Stimulated activated CD4-positive, alpha-beta T cell treated with anti-CD3 and anti-CD28 coated beads, Interleukin-4, amount 100 ng/mL, for 1 hour (primary cell): ENCODE measurements around the gene RNU6-7.

Experiments
- DNase-seq: peaks from one replicate; pipeline ENCODE4 v3.0.0-alpha.2; 2020

Gene RNU6-7

GRCh38 chr14:32205984-32206383 lies 4.1 kb downstream of the RNU6-7 start:
- no peak for DNase-seq

DNA sequence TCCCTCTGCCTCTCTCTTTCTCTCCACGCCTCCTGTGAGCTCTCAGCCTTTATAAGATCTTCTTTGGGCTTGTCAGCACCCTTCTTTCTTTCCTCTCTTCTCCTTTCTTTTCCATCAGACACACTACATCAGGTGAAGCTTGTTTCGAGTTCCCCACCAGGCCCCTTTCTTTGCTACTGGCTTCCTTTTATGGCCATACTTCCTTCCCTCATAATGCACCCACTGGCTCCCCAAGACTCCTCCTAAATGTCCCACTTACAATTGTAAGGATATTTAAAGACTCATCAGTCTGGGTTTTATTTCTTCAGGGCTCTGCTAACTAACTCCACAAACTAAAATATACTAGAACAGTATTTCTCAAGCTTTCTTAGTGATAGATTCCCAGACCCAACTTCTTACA lies 4.7 kb downstream of the RNU6-7 start:
- no peak for DNase-seq

DNA sequence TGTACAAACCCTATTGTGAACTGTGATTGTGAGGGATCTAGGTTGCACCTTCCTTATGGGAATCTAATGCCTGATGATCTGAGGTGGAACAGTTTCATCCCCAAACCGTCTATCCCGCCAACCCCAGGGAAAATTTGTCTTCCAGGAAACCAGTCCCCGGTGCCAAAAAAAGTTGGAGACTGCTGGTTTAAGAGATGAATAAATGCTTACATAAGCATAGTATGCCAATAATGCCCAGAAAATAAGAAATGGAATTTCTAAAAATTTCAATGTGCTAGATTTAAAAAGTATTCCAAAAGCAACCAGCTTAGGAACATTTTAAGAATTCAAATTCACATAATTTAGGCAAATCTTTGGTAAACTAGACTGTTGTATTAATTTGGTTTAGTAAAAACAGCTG lies 6.6 kb downstream of the RNU6-7 start:
- no peak for DNase-seq

DNA sequence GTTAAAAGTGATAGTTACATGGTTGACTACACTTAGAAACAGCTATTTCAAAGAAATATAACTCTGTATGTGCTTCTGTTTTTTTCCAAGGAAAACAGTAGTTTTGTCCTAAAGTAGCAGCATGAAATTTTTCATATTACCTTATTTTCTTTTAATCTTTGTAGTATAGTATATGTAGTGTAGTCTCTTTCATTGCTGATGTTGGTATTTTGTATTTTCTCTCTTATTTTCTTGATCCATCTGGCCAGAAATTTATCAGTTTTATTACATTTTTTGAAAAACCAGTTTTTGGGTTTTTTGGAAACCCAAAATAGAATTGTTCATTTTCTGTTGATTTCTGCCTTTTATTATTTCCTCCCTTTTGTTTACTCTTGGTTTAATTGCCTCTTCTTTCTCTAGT lies 7.6 kb downstream of the RNU6-7 start:
- DNase-seq, result no peak

- DNase-seq, result no peak
Measured at GRCh38 chr14:32211068-32211404, 9.2 kb downstream of the RNU6-7 start.

- no peak for DNase-seq
Measured at GRCh38 chr14:32212833-32213232, 11.0 kb downstream of the RNU6-7 start.

DNA sequence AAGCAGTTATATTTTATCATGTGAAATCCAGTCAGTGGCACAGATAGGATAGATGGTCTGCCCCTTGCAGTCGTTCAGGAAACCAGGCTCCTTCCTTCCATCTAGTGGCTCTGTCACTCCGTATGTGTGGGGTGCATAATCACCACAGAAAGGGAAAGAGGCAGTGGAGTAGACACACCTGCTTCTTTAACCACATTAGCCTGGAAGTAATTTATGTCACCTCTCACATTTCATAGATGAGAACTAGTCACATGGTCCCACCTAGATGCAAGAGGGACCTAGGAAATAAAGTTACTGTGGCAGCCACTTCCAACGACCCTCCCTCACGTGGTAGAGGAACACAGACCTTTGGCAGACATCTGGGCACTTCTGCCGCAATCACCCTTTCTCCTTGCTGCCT lies 15.5 kb downstream of the RNU6-7 start:
- no peak for DNase-seq

DNA sequence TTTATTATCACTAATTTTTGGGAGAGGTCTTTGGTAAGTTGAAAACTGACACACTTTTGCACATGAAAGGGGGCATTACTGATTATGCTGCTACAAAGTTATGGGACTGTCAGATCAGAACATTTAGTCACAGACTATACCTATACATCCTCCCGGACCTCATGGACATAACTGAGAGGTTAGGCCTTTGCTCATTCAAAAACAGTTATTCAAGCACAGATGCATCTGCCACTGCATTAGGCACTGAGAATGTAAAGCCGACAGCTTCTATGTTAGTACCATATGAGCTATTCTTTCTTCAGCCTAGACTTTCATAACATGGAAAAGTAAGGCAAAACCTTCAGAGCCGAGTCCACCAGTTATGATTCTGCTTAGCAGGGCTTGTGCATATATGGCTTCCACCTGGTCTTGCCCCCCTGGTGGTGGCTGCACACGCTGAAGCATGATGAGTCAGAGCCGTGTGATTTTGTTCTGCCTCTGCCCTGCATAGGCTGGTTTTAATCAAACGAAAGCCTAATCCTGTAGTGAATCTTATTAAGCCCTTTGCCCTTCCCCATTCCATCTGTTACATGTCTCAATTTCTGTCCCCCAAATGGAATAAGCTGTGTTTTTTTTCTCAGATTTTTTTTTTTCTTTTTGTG lies 23.0 kb downstream of the RNU6-7 start:
- no peak for DNase-seq

DNA sequence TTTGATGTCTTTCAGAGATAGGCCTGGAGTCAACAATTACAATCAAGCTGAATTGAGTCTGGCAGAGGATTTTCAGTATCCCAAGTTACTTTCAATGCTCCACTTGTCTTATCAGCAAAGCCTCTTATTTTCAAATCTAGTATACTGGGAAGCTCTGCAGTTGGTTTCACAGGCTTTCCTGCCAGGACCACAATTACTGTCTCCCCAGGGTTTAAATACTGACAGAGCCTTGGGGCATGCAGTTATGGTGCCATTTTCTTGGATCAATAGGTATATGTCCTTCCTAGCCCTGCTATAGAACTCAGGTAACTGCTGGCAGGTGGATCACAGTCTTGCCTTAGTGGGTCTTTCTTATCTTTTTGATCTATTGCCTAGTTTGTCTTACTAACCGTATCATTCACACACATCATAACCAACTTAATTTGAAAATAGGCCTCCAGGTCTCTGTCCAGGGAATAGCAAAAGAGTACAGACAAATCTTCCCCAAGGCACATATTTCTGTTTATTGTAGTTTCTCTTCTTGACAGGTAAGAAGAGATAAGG lies 23.6 kb downstream of the RNU6-7 start:
- DNase-seq, result no peak

DNA sequence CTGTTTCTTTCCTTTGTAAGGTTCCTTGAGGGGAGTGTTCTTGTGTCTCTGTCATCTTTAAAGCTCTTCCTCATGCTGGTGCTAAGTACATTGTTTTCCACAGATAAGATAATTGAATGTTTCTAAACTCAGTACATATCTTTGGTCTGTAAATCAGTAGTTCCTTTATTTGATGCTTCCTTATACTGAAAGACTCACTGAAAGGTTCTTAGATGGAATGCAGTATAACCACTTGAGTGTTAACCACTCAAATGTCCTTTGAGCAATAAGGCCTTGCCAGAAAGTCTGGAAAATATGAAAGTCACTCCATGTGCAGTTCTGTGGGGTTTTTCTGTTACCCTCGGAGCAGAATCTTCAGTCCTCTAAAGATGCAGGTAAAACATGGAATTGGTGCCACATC lies 24.2 kb downstream of the RNU6-7 start:
- DNase-seq, result no peak

DNA sequence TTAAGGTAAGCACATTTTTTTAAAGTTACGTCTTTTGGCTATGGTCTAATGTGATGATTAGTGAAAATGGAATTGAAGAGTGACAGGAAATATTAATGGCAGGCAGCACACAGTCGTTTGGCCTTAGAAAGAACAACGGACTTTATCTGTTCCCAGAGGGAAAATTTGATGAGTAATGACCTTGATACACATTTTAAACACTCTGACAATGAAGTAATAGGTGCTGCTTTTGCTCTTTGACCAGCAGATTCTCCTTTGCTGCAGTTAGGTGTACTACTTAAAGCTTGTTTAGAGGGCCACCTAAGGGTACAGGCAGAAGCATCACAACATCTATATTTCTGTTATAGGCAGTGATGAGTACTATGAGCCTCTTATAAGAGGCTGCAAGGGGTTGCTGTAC lies 28.3 kb downstream of the RNU6-7 start:
- DNase-seq, result no peak

GRCh38 chr14:32230695-32231280 lies 28.9 kb downstream of the RNU6-7 start:
- no peak for DNase-seq

GRCh38 chr14:32232481-32232880 lies 30.6 kb downstream of the RNU6-7 start:
- DNase-seq, result no peak

- DNase-seq, result no peak
Measured at GRCh38 chr14:32233260-32233659, 31.4 kb downstream of the RNU6-7 start.

DNA sequence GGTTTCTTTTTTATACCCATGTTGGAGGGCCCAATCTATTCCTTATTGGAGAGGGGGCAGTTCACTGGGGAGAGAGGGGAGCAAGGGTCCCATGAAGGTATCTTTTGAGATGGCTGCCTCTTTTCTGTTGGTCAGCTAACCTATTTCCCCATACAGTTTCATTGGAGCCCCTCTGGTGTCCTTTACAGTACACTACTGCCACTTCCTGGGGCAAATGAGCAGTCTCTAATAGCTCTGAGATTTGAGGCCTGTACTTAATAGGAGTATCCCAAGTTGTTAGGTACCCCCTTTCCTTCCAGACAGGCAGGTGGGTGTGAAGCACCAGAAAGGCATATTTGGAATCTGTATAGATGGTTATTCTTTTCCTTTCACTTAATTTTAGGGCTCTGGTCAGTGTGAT lies 42.6 kb downstream of the RNU6-7 start:
- DNase-seq, result no peak

- no peak for DNase-seq
Measured at GRCh38 chr14:32246751-32247150, 44.9 kb downstream of the RNU6-7 start.

DNA sequence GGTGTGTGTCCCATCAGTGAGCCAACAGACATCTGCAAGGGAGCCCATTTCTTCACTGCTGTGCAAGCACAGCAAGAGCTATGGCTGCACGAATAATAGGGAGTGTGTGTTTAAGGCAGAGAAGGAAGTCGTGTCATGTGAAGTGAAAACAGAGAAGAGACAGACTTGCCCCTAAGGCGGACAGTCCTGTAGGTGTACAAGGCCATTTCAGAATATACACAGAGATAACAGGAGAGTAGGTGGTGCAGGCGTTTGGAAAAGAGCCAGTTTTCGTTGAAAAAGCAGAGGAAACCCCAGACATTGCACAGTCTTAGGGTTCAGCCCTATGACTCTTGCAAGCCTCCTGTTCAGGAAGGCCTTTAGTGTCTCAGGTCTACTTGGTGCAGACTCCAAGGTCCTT lies 47.5 kb downstream of the RNU6-7 start:
- no peak for DNase-seq

- no peak for DNase-seq
Measured at GRCh38 chr14:32249780-32250179, 47.9 kb downstream of the RNU6-7 start.

DNA sequence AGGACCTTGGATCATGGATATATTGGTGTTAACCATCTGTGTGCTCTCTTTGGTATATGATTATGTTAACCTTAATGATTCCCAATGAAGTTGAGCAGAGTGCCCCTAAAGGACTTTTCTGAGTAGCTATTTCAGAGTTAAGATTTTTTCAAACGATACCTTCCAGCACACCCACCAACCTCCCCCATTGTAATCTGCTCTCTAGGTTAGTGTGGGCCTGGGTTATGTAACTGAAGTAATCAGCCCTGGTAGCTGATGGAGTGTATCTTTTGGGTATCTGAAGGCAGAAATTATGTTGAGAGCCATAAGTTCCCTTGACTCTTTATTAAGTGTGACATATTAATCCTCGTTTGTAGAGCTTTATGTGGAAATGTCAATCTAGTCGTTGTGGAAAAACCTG lies 48.8 kb downstream of the RNU6-7 start:
- no peak for DNase-seq

DNA sequence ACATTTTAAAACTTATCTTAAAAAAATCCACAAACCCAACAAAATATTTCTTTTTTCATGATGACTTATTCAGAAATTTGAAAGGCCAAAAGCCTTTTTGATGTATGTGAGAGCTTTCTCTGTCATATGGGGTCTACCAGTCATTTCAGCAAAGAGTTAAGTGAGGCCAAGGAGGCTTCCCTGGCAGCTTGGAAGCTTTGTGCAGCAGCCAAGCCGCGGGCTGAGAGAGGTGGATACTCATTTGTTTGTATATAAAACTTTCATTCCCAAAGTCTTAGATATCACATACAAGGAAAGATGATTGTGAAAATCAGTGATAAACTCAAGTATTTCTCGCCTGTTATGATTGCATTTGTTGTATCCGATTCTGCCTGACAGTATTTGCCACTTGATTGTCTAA lies 49.7 kb downstream of the RNU6-7 start:
- no peak for DNase-seq
